Breast epithelium (tissue), 4 donors: ENCODE data around the gene PML. TPM values are rescaled to one million over a fixed set of nuclear protein-coding genes. Genes with fewer than 3 reads are reported as not detected.
A peak's percentile ranks its signal among the peaks of the same experiment; 100 is the strongest.

Source experiments
- DNase-seq, 2 donors: peaks; one replicate each; pipeline ENCODE4 v3.0.0-alpha.2; 2019; ENCODE audit warnings: low spot score in 2 of 2
- H3K27ac ChIP-seq, 2 donors: fragments of 200-600 bp; sonication (generic) in 1 of 2; one replicate each; pipeline ENCODE4 v1.5.1; 2016 to 2019; ENCODE audit warnings: mild to moderate bottlenecking in 1 of 2
- H3K27me3 ChIP-seq, 2 donors: fragments of 200-600 bp; sonication (generic) in 1 of 2; one replicate each; pipeline versions ENCODE4 v1.5.1 to v1.6.0; 2017 to 2019; ENCODE audit warnings: control low read depth in 1 of 2, mild to moderate bottlenecking in 1 of 2
- H3K36me3 ChIP-seq: fragments of 200-600 bp; one replicate; pipeline ENCODE4 v1.5.1; 2019
- H3K4me1 ChIP-seq, 2 donors: fragments of 200-600 bp; sonication (generic); one replicate each; pipeline ENCODE4 v1.5.1; 2016 to 2019; ENCODE audit warnings: control low read depth in 1 of 2
- H3K4me3 ChIP-seq, 3 donors: fragments of 200-600 bp; sonication (generic); 1 replicate in 2 of 3; 2 replicates in 1 of 3; pipeline ENCODE4 v1.5.1; 2016 to 2019; ENCODE audit warnings: mild to moderate bottlenecking in 3 of 3, moderate library complexity in 2 of 3
- H3K9me3 ChIP-seq, 2 donors: fragments of 200-600 bp; sonication (generic) in 1 of 2; one replicate each; pipeline ENCODE4 v1.5.1; 2016 to 2019; ENCODE audit warnings: control low read depth in 1 of 2
- POLR2A ChIP-seq: fragments of 450-650 bp; IDR thresholded peaks from one replicate; pipeline ENCODE4 v1.6.1; 2016; ENCODE audit warnings: antibody characterized with exemption, mild to moderate bottlenecking, moderate library complexity
- POLR2AphosphoS5 ChIP-seq, 3 donors: sonication (generic); formaldehyde crosslinking; IDR thresholded peaks; one replicate each; pipeline ENCODE4 v1.6.1; 2017; ENCODE audit warnings: antibody characterized with exemption in 3 of 3
- intact Hi-C: fragments of 100-400 bp; cut with DNase I; formaldehyde crosslinking; loops from one replicate; pipeline ENCODE4 v1.15.1; 2023; ENCODE audit warnings: low total_unique reads
- total RNA-seq, 3 donors: library from RNA; depleted of rRNA; stranded (reverse); fragments of >200 nt; gene quantifications; one replicate each; pipeline ENCODE4 v1.1.0, GENCODE V29; 2016
- TF ChIP-seq, protein P1 (sequence below), 3 donors: fragments of 450-650 bp; IDR thresholded peaks; one replicate each; pipeline ENCODE4 v1.5.1; 2016 to 2017; ENCODE audit warnings: antibody characterized with exemption in 3 of 3, mild to moderate bottlenecking in 3 of 3, moderate library complexity in 3 of 3

PML gene
- total RNA-seq, 3 donors from 2014 or later = 37.8 to 103 (median 49.8) TPM

DNA sequence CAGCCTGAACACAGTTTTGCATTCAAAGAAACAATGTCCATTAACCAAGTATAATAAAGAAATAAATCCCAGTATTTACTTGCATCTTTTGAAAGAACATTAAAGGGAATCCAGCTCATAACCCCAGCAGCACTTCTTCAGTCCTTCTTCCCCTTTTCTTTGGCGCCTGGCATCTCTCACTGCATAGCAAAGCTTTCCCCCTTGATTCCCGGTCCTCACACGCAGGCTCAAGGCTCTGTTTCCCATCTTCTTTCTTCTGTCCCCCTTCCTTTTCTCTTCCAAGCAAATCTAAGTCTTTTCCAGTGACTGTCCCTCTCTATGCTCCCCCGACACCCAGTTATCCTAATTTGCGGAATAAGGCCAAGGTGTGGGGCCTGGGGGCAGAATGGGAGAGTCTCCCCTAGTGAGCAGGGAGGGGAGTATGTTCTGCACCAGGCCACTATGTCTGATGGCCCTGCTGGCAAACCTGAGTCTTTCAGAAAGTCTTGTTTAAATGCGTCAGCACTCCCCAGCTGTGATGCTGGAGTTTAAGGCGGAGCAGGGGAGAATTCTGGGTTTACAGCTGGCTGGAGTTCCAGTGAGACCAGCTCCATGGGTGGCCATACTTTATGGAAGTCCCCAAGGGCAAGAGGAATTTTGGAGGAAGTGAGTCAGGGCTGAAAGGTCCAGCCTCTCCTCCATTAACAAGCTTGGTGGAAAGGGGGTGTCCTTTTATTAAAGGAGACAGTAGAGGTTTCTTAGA is 45.8 kb downstream of the PML start:
- intact Hi-C loops = no loop called here
- Histone ChIP-seq H3K27me3 (no peaks in the 10 kb centered on the region), H3K4me1 (no peaks in the 10 kb centered on the region), H3K9me3 (no peaks in the 10 kb centered on the region), H3K4me3 (no peak overlapping the region), H3K27ac (peak overlapping the region; percentile 58 to 87), H3K36me3 (peaks cover 4% of the 10 kb centered on the region)
- TF ChIP-seq POLR2A (no peak), POLR2AphosphoS5 (IDR thresholded peaks at IDR 0.05) (no peak)
- TF ChIP-seq, protein P1, sequence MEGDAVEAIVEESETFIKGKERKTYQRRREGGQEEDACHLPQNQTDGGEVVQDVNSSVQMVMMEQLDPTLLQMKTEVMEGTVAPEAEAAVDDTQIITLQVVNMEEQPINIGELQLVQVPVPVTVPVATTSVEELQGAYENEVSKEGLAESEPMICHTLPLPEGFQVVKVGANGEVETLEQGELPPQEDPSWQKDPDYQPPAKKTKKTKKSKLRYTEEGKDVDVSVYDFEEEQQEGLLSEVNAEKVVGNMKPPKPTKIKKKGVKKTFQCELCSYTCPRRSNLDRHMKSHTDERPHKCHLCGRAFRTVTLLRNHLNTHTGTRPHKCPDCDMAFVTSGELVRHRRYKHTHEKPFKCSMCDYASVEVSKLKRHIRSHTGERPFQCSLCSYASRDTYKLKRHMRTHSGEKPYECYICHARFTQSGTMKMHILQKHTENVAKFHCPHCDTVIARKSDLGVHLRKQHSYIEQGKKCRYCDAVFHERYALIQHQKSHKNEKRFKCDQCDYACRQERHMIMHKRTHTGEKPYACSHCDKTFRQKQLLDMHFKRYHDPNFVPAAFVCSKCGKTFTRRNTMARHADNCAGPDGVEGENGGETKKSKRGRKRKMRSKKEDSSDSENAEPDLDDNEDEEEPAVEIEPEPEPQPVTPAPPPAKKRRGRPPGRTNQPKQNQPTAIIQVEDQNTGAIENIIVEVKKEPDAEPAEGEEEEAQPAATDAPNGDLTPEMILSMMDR (IDR thresholded peaks at IDR 0.05) = no peak
- DNase-seq = no peak

- Histone ChIP-seq H3K27me3 (no peaks in the 10 kb centered on the region), H3K4me3 (no peak overlapping the region), H3K4me1 (no peaks in the 10 kb centered on the region), H3K36me3 (no peaks in the 10 kb centered on the region), H3K9me3 (no peaks in the 10 kb centered on the region), H3K27ac (peak overlapping the region; percentile 58 to 87)
- intact Hi-C loops = no loop called here
- no peak for TF ChIP-seq POLR2A
- TF ChIP-seq, protein P1 (IDR thresholded peaks at IDR 0.05) = no peak
- TF ChIP-seq POLR2AphosphoS5 (IDR thresholded peaks at IDR 0.05) = no peak
- DNase-seq = no peak
Observed at GRCh38 chr15:74041311-74041756, 46.8 kb downstream of the PML start.

- TF ChIP-seq POLR2AphosphoS5 (IDR thresholded peaks at IDR 0.05) (no peak), POLR2A (no peak)
- TF ChIP-seq, protein P1 (IDR thresholded peaks at IDR 0.05) = no peak
- Histone ChIP-seq H3K9me3 (no peaks in the 10 kb centered on the region), H3K27me3 (no peaks in the 10 kb centered on the region), H3K36me3 (no peaks in the 10 kb centered on the region), H3K4me3 (no peak overlapping the region), H3K4me1 (no peaks in the 10 kb centered on the region), H3K27ac (peak overlapping the region in 1 of 2 donors; percentile 87)
- intact Hi-C loops = no loop called here
- DNase-seq = no peak
Observed at GRCh38 chr15:74041777-74042435, 47.4 kb downstream of the PML start.

- Histone ChIP-seq H3K4me1 (no peaks in the 10 kb centered on the region), H3K36me3 (no peaks in the 10 kb centered on the region), H3K9me3 (no peaks in the 10 kb centered on the region), H3K27ac (peak overlapping the region; percentile 61 to 92), H3K4me3 (no peak overlapping the region), H3K27me3 (no peaks in the 10 kb centered on the region)
- TF ChIP-seq, protein P1 (IDR thresholded peaks at IDR 0.05) = no peak
- no peak for TF ChIP-seq POLR2AphosphoS5 (IDR thresholded peaks at IDR 0.05)
- no peak for TF ChIP-seq POLR2A
- intact Hi-C loops = no loop called here
- DNase-seq = no peak
Observed at GRCh38 chr15:74042603-74043424, 48.3 kb downstream of the PML start.
